Lower leg skin (tissue), 3 donors: ENCODE measurements around the gene PNLDC1.

ENCODE experiments used
- CTCF ChIP-seq, 3 donors: fragments of 450-650 bp; IDR thresholded peaks; one replicate each; pipeline ENCODE4 v1.5.1; 2016; ENCODE audit warnings: antibody characterized with exemption in 3 of 3, mild to moderate bottlenecking in 3 of 3, moderate library complexity in 2 of 3
- POLR2A ChIP-seq, 2 donors: fragments of 450-650 bp; IDR thresholded peaks; one replicate each; pipeline ENCODE4 v1.6.1; 2016 to 2017; ENCODE audit warnings: antibody characterized with exemption in 2 of 2, mild to moderate bottlenecking in 1 of 2, moderate library complexity in 1 of 2

- no peak for TF ChIP-seq CTCF (IDR thresholded peaks at IDR 0.05)
- no peak for TF ChIP-seq POLR2A (IDR thresholded peaks at IDR 0.05)
Observed at GRCh38 chr6:159817951-159818739, 18.1 kb downstream of the PNLDC1 start.
